SW480 (cell line): ENCODE measurements around the gene NINJ1.
"Not testable (repeated sequence)": the region's sequence is repeated elsewhere in the genome, so short reads cannot be mapped to it uniquely, and the experiment has no call there.

Experiments
- DNase-seq: peaks from one replicate; pipeline ENCODE4 v3.0.0-alpha.2; 2016; ENCODE audit warnings: low spot score

The NINJ1 gene

GRCh38 chr9:93159601-93160471, 25.8 kb upstream of the NINJ1 start:
- peak; percentile 69 for DNase-seq

GRCh38 chr9:93156475-93157008, 22.5 kb upstream of the NINJ1 start:
- no peak for DNase-seq

GRCh38 chr9:93155716-93156474, 21.8 kb upstream of the NINJ1 start:
- no peak for DNase-seq

- DNase-seq: peak; percentile 34
Measured at GRCh38 chr9:93154293-93154903, 20.3 kb upstream of the NINJ1 start.

GRCh38 chr9:93151097-93151784, 17.2 kb upstream of the NINJ1 start:
- DNase-seq: no peak

GRCh38 chr9:93149361-93149760, 15.3 kb upstream of the NINJ1 start:
- no peak for DNase-seq

GRCh38 chr9:93148721-93149120, 14.7 kb upstream of the NINJ1 start:
- DNase-seq: peak; percentile 33

GRCh38 chr9:93147632-93148031, 13.6 kb upstream of the NINJ1 start:
- no peak for DNase-seq

GRCh38 chr9:93146696-93147095, 12.6 kb upstream of the NINJ1 start:
- DNase-seq: not testable (repeated sequence)

GRCh38 chr9:93143830-93144530, 9.9 kb upstream of the NINJ1 start:
- peak; percentile 65 for DNase-seq

GRCh38 chr9:93141771-93142483, 7.9 kb upstream of the NINJ1 start:
- no peak for DNase-seq

GRCh38 chr9:93139365-93140182, 5.5 kb upstream of the NINJ1 start:
- no peak for DNase-seq

GRCh38 chr9:93138171-93138764, 4.2 kb upstream of the NINJ1 start:
- DNase-seq: no peak

- DNase-seq: no peak
Measured at GRCh38 chr9:93137362-93137761, 3.3 kb upstream of the NINJ1 start.

GRCh38 chr9:93136011-93136440, 2.0 kb upstream of the NINJ1 start:
- no peak for DNase-seq

GRCh38 chr9:93134740-93135444, 841 bp upstream of the NINJ1 start:
- no peak for DNase-seq

GRCh38 chr9:93133681-93134014, 403 bp downstream of the NINJ1 start:
- DNase-seq: peak; percentile 72

GRCh38 chr9:93132946-93133680, 938 bp downstream of the NINJ1 start:
- DNase-seq: no peak
